ENCODE measurements around the gene DCD. TPM values are rescaled to one million over a fixed set of nuclear protein-coding genes. Genes with fewer than 3 reads are reported as not detected.
A peak's percentile ranks its signal among the peaks of the same experiment; 100 is the strongest.

Gene DCD
- total RNA-seq, 1 experiment from 2014 or later: not detected

- H3K9me3 Mint-ChIP-seq: peaks cover 13 to 19% of the 10 kb centered on the region in 2 experiments
- Histone ChIP-seq H3K23me2 (ENCODE audit: insufficient read length, low read depth, low read length, poor library complexity, severe bottlenecking) (no peaks in the 10 kb centered on the region), H3K23ac (ENCODE audit: insufficient read length, low read depth, low read length) (no peak overlapping the region), H3K4me1 (ENCODE audit: insufficient read depth, low read length) (peaks cover 30% of the 10 kb centered on the region; the same call in 1 of the 2 replicates), H3K9ac (ENCODE audit: extremely low read depth, insufficient read length, low read length) (no peak overlapping the region), H3K4me2 (ENCODE audit: insufficient read depth, insufficient read length, low read length) (peak overlapping the region; percentile 32), H3K27ac (ENCODE audit: insufficient read length, low read depth, low read length) (no peak overlapping the region), H3K9me3 (ENCODE audit: control insufficient read depth, low read depth, low read length) (no peaks in the 10 kb centered on the region), H3K79me2 (ENCODE audit: insufficient read depth, low read length) (no peaks in the 10 kb centered on the region), H3K27me3 (ENCODE audit: insufficient read depth, low read length) (no peaks in the 10 kb centered on the region; the same call in 1 of the 2 replicates), H3K18ac (ENCODE audit: insufficient read length, low read depth, low read length) (no peak overlapping the region), H2AK5ac (ENCODE audit: insufficient read length, low read length) (no peak overlapping the region), H2BK12ac (ENCODE audit: insufficient read length, low read depth, low read length) (no peak overlapping the region), H4K20me1 (ENCODE audit: control insufficient read depth, insufficient read depth, insufficient read length) (no peaks in the 10 kb centered on the region), H2BK20ac (ENCODE audit: low read depth, low read length, poor library complexity, severe bottlenecking) (no peak overlapping the region), H3K56ac (ENCODE audit: insufficient read length, low read depth, low read length) (no peak overlapping the region), H2BK15ac (ENCODE audit: low read depth, low read length) (no peak overlapping the region), H3K14ac (ENCODE audit: insufficient read depth, low read length) (no peak overlapping the region), H3K4ac (ENCODE audit: low read depth, low read length) (no peak overlapping the region), H4K8ac (replicated peaks; ENCODE audit: insufficient read length, low read depth, low read length) (no peak overlapping the region), H4K91ac (ENCODE audit: insufficient read length, low read depth, low read length) (no peak overlapping the region), H3T11ph (ENCODE audit: low read length) (no peak overlapping the region), H2AFZ (ENCODE audit: low read length) (no peak overlapping the region), H3K79me1 (ENCODE audit: insufficient read depth, low read depth, low read length, poor library complexity, severe bottlenecking) (no peaks in the 10 kb centered on the region), H2BK5ac (ENCODE audit: insufficient read length, low read length) (no peak overlapping the region), H2BK120ac (ENCODE audit: low read depth, low read length, poor library complexity, severe bottlenecking) (no peak overlapping the region), H4K5ac (ENCODE audit: insufficient read length, low read depth, low read length) (no peak overlapping the region)
- peak overlapping the region; percentile 19 to 48; a peak in 4 of 5 replicates for H3K4me3 Mint-ChIP-seq
- peaks cover 23% of the 10 kb centered on the region for H3K27me3 Mint-ChIP-seq (ENCODE audit: low read depth)
- peak; percentile 84 for DNase-seq
- peak overlapping the region; percentile 34 to 95 (median 64); a peak in 6 of 7 replicates for H3K27ac Mint-ChIP-seq
- TF ChIP-seq CTCF (conservative IDR thresholded peaks at IDR 0.05): no peak
- H3K4me1 Mint-ChIP-seq: peaks cover 62% of the 10 kb centered on the region in 2 experiments
- WGBS (ENCODE audit: extremely low coverage, insufficient read length, low lambda C conversion rate): no CpG with 5 or more reads among the region's 2 CpGs
- peaks cover 10 to 20% (median 16%) of the 10 kb centered on the region in 3 experiments for H3K36me3 Mint-ChIP-seq (ENCODE audit: insufficient read depth in 1 of 3, low read depth in 3 of 3)
Observed at GRCh38 chr12:54683398-54683797, 35.2 kb upstream of the DCD start.
